Smooth muscle cell of the brain vasculature (primary cell): ENCODE measurements around the gene HMCES.
"Not testable (repeated sequence)": the region's sequence is repeated elsewhere in the genome, so short reads cannot be mapped to it uniquely, and the experiment has no call there.

ENCODE experiments used
- DNase-seq: peaks from one replicate; pipeline ENCODE4 v3.0.0-alpha.2; 2012; ENCODE audit warnings: low read depth, low spot score

The HMCES gene

GRCh38 chr3:129257609-129258008 is 21.1 kb upstream of the HMCES start:
- no peak for DNase-seq

- DNase-seq, result no peak
Observed at GRCh38 chr3:129259612-129260477, 18.8 kb upstream of the HMCES start.

GRCh38 chr3:129260606-129261005 is 18.1 kb upstream of the HMCES start:
- DNase-seq, result no peak

- no peak for DNase-seq
Observed at GRCh38 chr3:129261894-129262293, 16.8 kb upstream of the HMCES start.

- no peak for DNase-seq
Observed at GRCh38 chr3:129263161-129263910, 15.3 kb upstream of the HMCES start.

GRCh38 chr3:129264994-129265393 is 13.7 kb upstream of the HMCES start:
- DNase-seq, result not testable (repeated sequence)

- no peak for DNase-seq
Observed at GRCh38 chr3:129266651-129267050, 12.0 kb upstream of the HMCES start.

GRCh38 chr3:129268396-129268795 is 10.3 kb upstream of the HMCES start:
- no peak for DNase-seq

- no peak for DNase-seq
Observed at GRCh38 chr3:129271674-129272073, 7.0 kb upstream of the HMCES start.

- no peak for DNase-seq
Observed at GRCh38 chr3:129276385-129276784, 2.3 kb upstream of the HMCES start.

GRCh38 chr3:129277829-129278271 is 820 bp upstream of the HMCES start:
- no peak for DNase-seq

- peak; percentile 32 for DNase-seq
Observed at GRCh38 chr3:129278966-129279906, 566 bp downstream of the HMCES start.

- DNase-seq, result no peak
Observed at GRCh38 chr3:129280183-129280582, 1.5 kb downstream of the HMCES start.

GRCh38 chr3:129281726-129282125 is 3.1 kb downstream of the HMCES start:
- DNase-seq, result no peak

- DNase-seq, result no peak
Observed at GRCh38 chr3:129282727-129283327, 4.2 kb downstream of the HMCES start.

- no peak for DNase-seq
Observed at GRCh38 chr3:129286081-129286480, 7.4 kb downstream of the HMCES start.

- no peak for DNase-seq
Observed at GRCh38 chr3:129288446-129288845, 9.8 kb downstream of the HMCES start.

- DNase-seq, result no peak
Observed at GRCh38 chr3:129289201-129289921, 10.7 kb downstream of the HMCES start.

GRCh38 chr3:129291236-129291886 is 12.7 kb downstream of the HMCES start:
- DNase-seq, result no peak

- no peak for DNase-seq
Observed at GRCh38 chr3:129295286-129295685, 16.6 kb downstream of the HMCES start.
